Chondrocyte (in vitro differentiated cells): ENCODE measurements around the gene ZFYVE27. TPM values are rescaled to one million over a fixed set of nuclear protein-coding genes. Genes with fewer than 3 reads are reported as not detected.

Experiments used
- DNase-seq: peaks from one replicate; pipeline ENCODE4 v3.0.0; 2021; ENCODE audit warnings: mixed read lengths, low spot score
- H3K27ac Mint-ChIP-seq: one replicate; pipeline ENCODE4 v1.8.0; 2021; ENCODE audit warnings: mild to moderate bottlenecking, moderate library complexity, mixed read lengths; ENCODE audit not compliant: unreplicated experiment
- H3K27me3 Mint-ChIP-seq: 2 replicates; pipeline ENCODE4 v1.8.0; 2021; ENCODE audit warnings: low read depth, mixed read lengths
- H3K36me3 Mint-ChIP-seq: 2 replicates; pipeline ENCODE4 v1.8.0; 2021; ENCODE audit warnings: low read depth, mixed read lengths
- H3K4me1 Mint-ChIP-seq: 2 replicates; pipeline ENCODE4 v1.8.0; 2021; ENCODE audit warnings: low read depth, mild to moderate bottlenecking, mixed read lengths
- H3K4me3 Mint-ChIP-seq: one replicate; pipeline ENCODE4 v1.8.0; 2021; ENCODE audit warnings: mild to moderate bottlenecking, moderate library complexity, mixed read lengths; ENCODE audit not compliant: unreplicated experiment
- H3K9me3 Mint-ChIP-seq: 2 replicates; pipeline ENCODE4 v1.8.0; 2021; ENCODE audit warnings: low read depth, mixed read lengths
- total RNA-seq: library from RNA; stranded (reverse); gene quantifications from 3 replicates; pipeline ENCODE4 v1.2.1, GENCODE V29; 2021
- TF ChIP-seq, protein P1 (sequence below): fragments of 200-600 bp; sonication (generic); IDR thresholded peaks from 2 replicates; pipeline ENCODE4 v1.5.0; 2021; ENCODE audit warnings: antibody characterized with exemption, mild to moderate bottlenecking, moderate library complexity

ZFYVE27 gene
- total RNA-seq, 1 donor from 2014 or later = 16.9 TPM

DNA sequence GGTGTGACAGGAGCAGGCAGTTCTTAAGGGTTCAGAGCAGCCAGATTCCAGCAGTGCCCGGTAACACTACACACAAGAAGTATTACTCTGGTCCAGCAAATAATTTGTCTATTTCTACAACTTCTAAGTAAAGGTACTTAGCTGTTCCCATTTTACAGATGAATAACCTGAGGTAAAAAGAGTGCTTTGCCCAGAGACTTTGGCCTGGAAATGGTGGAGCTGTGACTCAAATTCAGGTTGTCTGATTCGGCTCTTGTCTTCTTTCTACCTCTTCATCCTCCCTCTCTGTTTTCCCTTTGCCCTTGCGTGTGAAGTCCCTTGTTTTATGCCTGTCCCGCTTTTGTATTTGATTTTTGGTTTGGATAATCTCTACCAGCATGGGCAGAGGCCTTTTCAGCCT lies 17.8 kb downstream of the ZFYVE27 start:
- no peaks in the 10 kb centered on the region for H3K27me3 Mint-ChIP-seq
- peaks cover 6% of the 10 kb centered on the region for H3K4me1 Mint-ChIP-seq
- TF ChIP-seq, protein P1, sequence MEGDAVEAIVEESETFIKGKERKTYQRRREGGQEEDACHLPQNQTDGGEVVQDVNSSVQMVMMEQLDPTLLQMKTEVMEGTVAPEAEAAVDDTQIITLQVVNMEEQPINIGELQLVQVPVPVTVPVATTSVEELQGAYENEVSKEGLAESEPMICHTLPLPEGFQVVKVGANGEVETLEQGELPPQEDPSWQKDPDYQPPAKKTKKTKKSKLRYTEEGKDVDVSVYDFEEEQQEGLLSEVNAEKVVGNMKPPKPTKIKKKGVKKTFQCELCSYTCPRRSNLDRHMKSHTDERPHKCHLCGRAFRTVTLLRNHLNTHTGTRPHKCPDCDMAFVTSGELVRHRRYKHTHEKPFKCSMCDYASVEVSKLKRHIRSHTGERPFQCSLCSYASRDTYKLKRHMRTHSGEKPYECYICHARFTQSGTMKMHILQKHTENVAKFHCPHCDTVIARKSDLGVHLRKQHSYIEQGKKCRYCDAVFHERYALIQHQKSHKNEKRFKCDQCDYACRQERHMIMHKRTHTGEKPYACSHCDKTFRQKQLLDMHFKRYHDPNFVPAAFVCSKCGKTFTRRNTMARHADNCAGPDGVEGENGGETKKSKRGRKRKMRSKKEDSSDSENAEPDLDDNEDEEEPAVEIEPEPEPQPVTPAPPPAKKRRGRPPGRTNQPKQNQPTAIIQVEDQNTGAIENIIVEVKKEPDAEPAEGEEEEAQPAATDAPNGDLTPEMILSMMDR = no peak

DNA sequence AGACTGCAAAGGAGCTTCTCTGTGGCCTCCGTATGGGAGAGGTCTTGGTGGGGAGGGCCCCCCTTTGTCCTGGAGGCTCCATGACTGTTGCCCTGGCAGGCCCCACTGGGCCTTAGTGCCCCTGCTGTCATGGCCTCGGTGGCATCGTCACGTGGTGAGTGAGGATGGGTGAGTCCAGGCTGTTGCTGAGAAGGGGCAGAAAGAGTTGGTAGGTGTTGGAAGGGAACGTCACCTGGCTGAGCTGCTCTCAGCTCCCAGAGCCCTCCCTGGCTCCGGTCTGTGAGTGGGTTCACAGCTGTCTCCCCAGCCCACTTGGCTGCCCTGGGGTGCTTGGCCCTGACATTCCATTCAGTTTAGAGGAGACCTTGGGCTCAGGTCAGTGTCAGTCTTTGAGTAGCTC lies 18.8 kb downstream of the ZFYVE27 start:
- H3K9me3 Mint-ChIP-seq = no peaks in the 10 kb centered on the region
- no peak overlapping the region for H3K4me3 Mint-ChIP-seq
- no peaks in the 10 kb centered on the region for H3K27me3 Mint-ChIP-seq
- H3K27ac Mint-ChIP-seq = no peak overlapping the region
- peaks cover 6% of the 10 kb centered on the region for H3K4me1 Mint-ChIP-seq
- peak; percentile 83 for DNase-seq
- TF ChIP-seq, protein P1 = no peak
- H3K36me3 Mint-ChIP-seq = peaks cover 29% of the 10 kb centered on the region

More for the DNA sequence above, 17.8 kb downstream of the ZFYVE27 start:
- H3K36me3 Mint-ChIP-seq = peaks cover 33% of the 10 kb centered on the region
- no peak overlapping the region for H3K4me3 Mint-ChIP-seq
- H3K9me3 Mint-ChIP-seq = no peaks in the 10 kb centered on the region
- DNase-seq = peak; percentile 6
- H3K27ac Mint-ChIP-seq = no peak overlapping the region

DNA sequence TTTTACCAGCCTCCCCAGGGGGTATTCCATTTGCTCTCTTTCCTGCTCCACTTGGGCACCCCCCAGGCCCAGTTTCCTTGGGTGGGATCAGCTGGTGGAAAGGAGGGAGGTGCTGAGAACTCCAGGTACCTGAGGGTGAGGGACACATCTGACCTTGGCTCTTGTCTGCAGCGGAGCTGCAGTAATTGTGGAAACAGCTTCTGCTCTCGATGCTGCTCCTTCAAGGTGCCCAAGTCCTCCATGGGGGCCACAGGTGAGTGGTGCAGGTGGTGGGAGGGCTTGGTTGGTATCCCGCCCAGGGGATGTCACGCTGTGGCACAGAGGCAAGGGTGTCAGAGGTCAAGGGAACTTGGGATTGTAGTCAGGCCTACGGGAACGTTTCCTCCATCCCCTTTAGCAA lies 20.5 kb downstream of the ZFYVE27 start:
- no peaks in the 10 kb centered on the region for H3K27me3 Mint-ChIP-seq

DNA sequence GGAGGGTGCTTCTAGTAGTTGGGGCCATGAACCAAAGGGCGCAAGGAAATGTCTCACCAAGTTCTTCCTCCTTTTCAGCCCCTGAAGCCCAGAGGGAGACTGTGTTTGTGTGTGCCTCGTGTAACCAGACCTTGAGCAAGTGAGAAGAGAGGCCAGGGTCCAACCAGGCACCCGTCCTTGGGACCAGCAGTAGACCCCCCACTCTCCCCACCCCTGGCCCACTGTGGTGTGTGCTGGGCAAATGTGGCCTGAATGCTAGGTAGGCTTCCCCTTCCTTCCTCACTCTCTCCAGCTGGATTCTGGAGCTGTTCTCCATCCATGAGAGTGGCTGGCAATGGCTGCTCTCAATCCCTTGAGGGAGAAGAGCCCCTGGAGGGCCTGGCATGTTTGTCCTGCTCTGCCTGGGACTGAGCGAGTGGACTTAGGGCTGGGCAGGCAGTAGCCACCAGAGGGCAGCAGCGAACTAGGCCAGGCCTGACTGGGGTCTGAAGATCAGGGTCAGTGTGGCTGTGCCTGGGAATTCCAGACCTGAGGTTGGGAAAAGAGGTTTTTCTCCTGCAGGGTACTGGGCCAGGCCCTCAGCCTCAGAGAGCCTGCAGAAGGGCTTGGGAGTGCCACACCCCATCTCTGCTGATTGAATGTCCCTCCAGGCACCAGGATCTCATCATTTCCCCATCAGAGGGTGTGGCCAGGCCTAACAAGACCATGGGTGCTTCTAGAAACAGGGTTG lies 22.4 kb downstream of the ZFYVE27 start:
- H3K27me3 Mint-ChIP-seq = no peaks in the 10 kb centered on the region
- no peaks in the 10 kb centered on the region for H3K9me3 Mint-ChIP-seq
- H3K4me3 Mint-ChIP-seq = no peak overlapping the region
- H3K36me3 Mint-ChIP-seq = peaks cover 20% of the 10 kb centered on the region
- peaks cover 31% of the 10 kb centered on the region for H3K4me1 Mint-ChIP-seq
- peak; percentile 93 for DNase-seq
- no peak overlapping the region for H3K27ac Mint-ChIP-seq
- TF ChIP-seq, protein P1 = peak; percentile 94

More for the DNA sequence above, 20.5 kb downstream of the ZFYVE27 start:
- Mint-ChIP-seq H3K27ac (no peak overlapping the region), H3K36me3 (peaks cover 27% of the 10 kb centered on the region), H3K4me1 (peaks cover 15% of the 10 kb centered on the region), H3K4me3 (no peak overlapping the region), H3K9me3 (no peaks in the 10 kb centered on the region)
- TF ChIP-seq, protein P1 = no peak
- peak; percentile 69 for DNase-seq

DNA sequence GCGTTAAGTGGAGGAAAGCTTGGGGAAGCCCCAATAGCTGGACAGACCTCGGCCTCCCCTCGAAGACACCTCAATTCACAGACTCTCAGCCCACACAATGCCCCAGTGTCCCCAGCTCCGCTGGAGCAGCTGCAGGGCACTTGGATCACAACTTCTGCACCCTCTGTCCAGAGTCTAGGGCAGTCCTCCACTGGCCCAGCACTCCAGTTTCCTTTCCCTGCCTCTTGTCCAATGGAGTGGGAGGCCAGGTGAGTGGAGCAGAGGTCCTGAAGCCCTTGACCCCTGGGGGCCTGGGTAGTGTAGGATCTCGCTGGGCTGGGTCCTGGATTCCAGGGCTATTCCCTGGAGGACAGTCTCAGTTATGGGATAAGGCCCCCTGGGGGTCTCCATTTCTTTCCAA lies 23.0 kb downstream of the ZFYVE27 start:
- Mint-ChIP-seq H3K36me3 (peaks cover 14% of the 10 kb centered on the region), H3K4me1 (peaks cover 36% of the 10 kb centered on the region), H3K27me3 (no peaks in the 10 kb centered on the region), H3K27ac (no peak overlapping the region), H3K4me3 (no peak overlapping the region), H3K9me3 (no peaks in the 10 kb centered on the region)
- DNase-seq = peak; percentile 59
- TF ChIP-seq, protein P1 = no peak
